GM23248 (cell line): ENCODE data around the gene CCDC85C.

Experiments used
- EZH2 ChIP-seq: fragments of 200-600 bp; sonication (generic); IDR thresholded peaks from 2 replicates; pipeline ENCODE4 v1.6.1; 2018; ENCODE audit warnings: antibody characterized with exemption, mild to moderate bottlenecking; ENCODE audit not compliant: insufficient read depth, poor library complexity, severe bottlenecking
- EZH2phosphoT487 ChIP-seq: fragments of 200-600 bp; sonication (generic); IDR thresholded peaks from 2 replicates; pipeline ENCODE4 v1.6.1; 2018; ENCODE audit warnings: antibody characterized with exemption, moderate library complexity, mild to moderate bottlenecking, low read depth; ENCODE audit not compliant: insufficient read depth

GRCh38 chr14:99568567-99569560, 35.1 kb downstream of the CCDC85C start:
- no peak for TF ChIP-seq EZH2
- TF ChIP-seq EZH2phosphoT487, result no peak
